Endothelial cell of umbilical vein (primary cell): ENCODE data around the gene CCDC197. TPM values are rescaled to one million over a fixed set of nuclear protein-coding genes. Genes with fewer than 3 reads are reported as not detected.

Source experiments
- BruUV-seq: library from RNA; stranded (reverse); fragments of 400-500 nt; replicated peaks from 2 replicates; lab custom pipeline; 2021; lab: Mats Ljungman, UMichigan
- CTCF ChIA-PET: fragments of 300-600, 350-600 bp; sonication (Branson Sonifier 250); formaldehyde crosslinking; loops from one replicate; lab custom pipeline; 2021; ENCODE audit warnings: antibody characterized with exemption, inconsistent platforms; lab: Charles Lee
- POLR2A ChIA-PET: fragments of 300-600, 350-600 bp; sonication (Branson Sonifier 250); formaldehyde crosslinking; loops from one replicate; lab custom pipeline; 2021; ENCODE audit warnings: antibody characterized with exemption, inconsistent platforms; lab: Charles Lee
- DNase-seq: peaks from one replicate; pipeline ENCODE4 v3.0.0-alpha.2; 2011; ENCODE audit warnings: low read depth, low spot score
- FAIRE-seq: peaks from 2 replicates; lab custom pipeline; 2011; peaks lifted over from hg19 to GRCh38; lab: Jason Lieb, UNC
- H2AFZ ChIP-seq: 2 replicates; pipeline ENCODE4 v1.6.0; 2012; ENCODE audit warnings: low read depth, low read length, control low read depth, inconsistent platforms
- H3K27ac ChIP-seq: 2 replicates; pipeline ENCODE4 v1.5.1; 2011; ENCODE audit warnings: low read depth, mild to moderate bottlenecking, control low read depth, low read length, moderate library complexity; ENCODE audit not compliant: insufficient read depth
- H3K27me3 ChIP-seq, 2 experiments: 2 replicates each; pipeline versions ENCODE4 v1.6.0 to v1.6.1; 2011; ENCODE audit warnings: low read length in 2 of 2, mixed read lengths in 1 of 2; ENCODE audit not compliant: control insufficient read depth in 2 of 2, insufficient read depth in 2 of 2
- H3K36me3 ChIP-seq, 2 experiments: 2 replicates in 1 of 2; 3 replicates in 1 of 2; pipeline ENCODE4 v1.5.1; 2011; ENCODE audit warnings: low read length in 2 of 2, mild to moderate bottlenecking in 1 of 2, moderate library complexity in 1 of 2; ENCODE audit not compliant: control insufficient read depth in 2 of 2, insufficient read depth in 2 of 2; ENCODE audit errors: extremely low read depth in 1 of 2
- H3K4me1 ChIP-seq: 3 replicates; pipeline ENCODE4 v1.5.1; 2011; ENCODE audit warnings: mild to moderate bottlenecking, low read length; ENCODE audit not compliant: control insufficient read depth, insufficient read depth; ENCODE audit errors: extremely low read depth
- H3K4me2 ChIP-seq: 2 replicates; pipeline ENCODE4 v1.6.1; 2011; ENCODE audit warnings: low read length, control low read depth, mixed read lengths; ENCODE audit not compliant: insufficient read depth
- H3K4me3 ChIP-seq, 3 experiments: fragments of 200-600 bp in 1 of 3; sonication (generic), shearing (Covaris generic) in 1 of 3; replicated peaks in 1 of 3; 2 replicates each; pipeline ENCODE4 v1.5.1; 2011 to 2016; ENCODE audit warnings: control low read depth in 3 of 3, low read length in 3 of 3, mild to moderate bottlenecking in 2 of 3, inconsistent platforms in 1 of 3, low read depth in 1 of 3, moderate library complexity in 1 of 3; ENCODE audit not compliant: insufficient read depth in 1 of 3
- H3K79me2 ChIP-seq: 2 replicates; pipeline ENCODE4 v1.6.0; 2012; ENCODE audit warnings: low read length, inconsistent platforms; ENCODE audit not compliant: control insufficient read depth, insufficient read depth
- H3K9ac ChIP-seq: replicated peaks from 2 replicates; pipeline ENCODE3; 2011; ENCODE audit warnings: low read length, control low read depth; ENCODE audit not compliant: insufficient read depth; ENCODE audit errors: extremely low read depth
- H3K9me1 ChIP-seq: replicated peaks from 3 replicates; pipeline ENCODE4 v1.6.0; 2011; ENCODE audit warnings: mild to moderate bottlenecking, low read length; ENCODE audit not compliant: control insufficient read depth, insufficient read depth; ENCODE audit errors: extremely low read depth
- H3K9me3 ChIP-seq: replicated peaks from 2 replicates; pipeline ENCODE4 v1.5.1; 2012; ENCODE audit warnings: low read length, inconsistent platforms; ENCODE audit not compliant: control insufficient read depth, insufficient read depth
- H4K20me1 ChIP-seq: replicated peaks from 2 replicates; pipeline ENCODE3; 2011; ENCODE audit warnings: mild to moderate bottlenecking, low read length; ENCODE audit not compliant: control insufficient read depth, insufficient read depth; ENCODE audit errors: extremely low read depth
- EZH2 ChIP-seq: IDR thresholded peaks from 2 replicates; pipeline ENCODE4 v1.6.1; 2012; ENCODE audit warnings: borderline replicate concordance, low read depth, mild to moderate bottlenecking, moderate library complexity, low read length, inconsistent platforms; ENCODE audit not compliant: severe bottlenecking
- GATA2 ChIP-seq: IDR thresholded peaks from 2 replicates; pipeline ENCODE4 v1.7.0; 2011; ENCODE audit warnings: low read depth, mild to moderate bottlenecking, moderate library complexity, mixed read lengths, low read length; ENCODE audit not compliant: insufficient read length, insufficient read depth
- JUN ChIP-seq: IDR thresholded peaks from 2 replicates; pipeline ENCODE4 v1.6.1; 2011; ENCODE audit warnings: borderline replicate concordance, low read depth; ENCODE audit not compliant: insufficient read length, insufficient read depth
- MYC ChIP-seq: IDR thresholded peaks from one replicate; pipeline ENCODE4 v1.6.1; 2011; ENCODE audit warnings: mild to moderate bottlenecking, low read depth, low read length
- POLR2A ChIP-seq: IDR thresholded peaks from 2 replicates; pipeline ENCODE4 v1.6.1; 2012; ENCODE audit warnings: low read depth, mild to moderate bottlenecking, control low read depth, low read length
- dilution Hi-C: fragments of 300-500 bp; cut with MboI; formaldehyde crosslinking; loops from one replicate; pipeline ENCODE4 v1.15.0; 2019; ENCODE audit warnings: low sequenced_read_pairs; ENCODE audit not compliant: extremely low pct_ligation_motif_present
- intact Hi-C: fragments of 100-400 bp; cut with micrococcal nuclease; formaldehyde crosslinking; loops from one replicate; pipeline ENCODE4 v1.10.0; 2022
- polyA plus RNA-seq, 4 experiments: library from polyadenylated mRNA; depleted of rRNA in 3 of 4; stranded (reverse) in 3 of 4; unstranded in 1 of 4; fragments of >200 nt; gene quantifications; 2 replicates each; pipeline versions ENCODE4 v1.2.1 to v1.2.3, GENCODE V29; 2011 to 2012; ENCODE audit warnings: missing spikeins in 1 of 4
- total RNA-seq: library from RNA; stranded (reverse); gene quantifications from 2 replicates; pipeline ENCODE4 v1.2.3, GENCODE V29; 2021
- TF ChIP-seq, protein P1 (sequence below), 2 donors: IDR thresholded peaks; 1 replicate in 1 of 2; 2 replicates in 1 of 2; pipeline ENCODE4 v1.5.1; 2011; ENCODE audit warnings: low read length in 2 of 2, mild to moderate bottlenecking in 2 of 2, moderate library complexity in 2 of 2, control low read depth in 1 of 2, inconsistent platforms in 1 of 2, low read depth in 1 of 2; ENCODE audit not compliant: insufficient read depth in 1 of 2; ENCODE audit errors: extremely low read depth in 1 of 2

The CCDC197 gene
- total and polyA plus RNA-seq, 2 donors (not counting 3 experiments of a cell fraction or from before 2014, with no cell fraction given): not detected

DNA sequence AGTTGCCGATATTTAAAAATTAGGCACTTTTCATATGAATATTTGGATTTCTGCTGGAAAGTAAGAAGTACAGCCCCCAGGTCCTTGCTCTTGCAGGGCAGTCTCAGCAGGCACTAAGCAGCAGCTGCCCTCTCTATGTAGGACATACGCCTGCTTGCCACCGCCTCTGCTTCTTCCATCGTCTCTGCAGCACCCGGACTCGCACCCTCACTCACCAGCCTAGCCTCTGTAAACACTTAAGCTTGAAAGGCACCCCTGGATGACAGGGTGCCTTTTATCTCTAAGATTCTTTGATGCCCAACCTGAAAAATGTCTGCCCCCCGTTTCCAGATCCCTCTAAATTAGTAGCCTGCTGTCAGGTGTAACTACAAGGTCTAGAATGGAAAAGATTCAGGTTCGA lies 48.0 kb downstream of the CCDC197 start:
- Histone ChIP-seq H4K20me1 (no peaks in the 10 kb centered on the region), H3K9me3 (no peaks in the 10 kb centered on the region), H3K79me2 (no peaks in the 10 kb centered on the region), H3K4me3 (no peak overlapping the region), H3K27ac (no peak overlapping the region), H3K9me1 (no peaks in the 10 kb centered on the region), H3K9ac (no peak overlapping the region), H3K4me1 (peaks cover 3% of the 10 kb centered on the region), H3K36me3 (peaks cover 8 to 16% of the 10 kb centered on the region in 2 experiments), H3K4me2 (no peak overlapping the region), H2AFZ (no peak overlapping the region), H3K27me3 (no peaks in the 10 kb centered on the region)
- TF ChIP-seq EZH2 (no peak), GATA2 (no peak), JUN (no peak), POLR2A (no peak), MYC (no peak)
- TF ChIP-seq, protein P1, sequence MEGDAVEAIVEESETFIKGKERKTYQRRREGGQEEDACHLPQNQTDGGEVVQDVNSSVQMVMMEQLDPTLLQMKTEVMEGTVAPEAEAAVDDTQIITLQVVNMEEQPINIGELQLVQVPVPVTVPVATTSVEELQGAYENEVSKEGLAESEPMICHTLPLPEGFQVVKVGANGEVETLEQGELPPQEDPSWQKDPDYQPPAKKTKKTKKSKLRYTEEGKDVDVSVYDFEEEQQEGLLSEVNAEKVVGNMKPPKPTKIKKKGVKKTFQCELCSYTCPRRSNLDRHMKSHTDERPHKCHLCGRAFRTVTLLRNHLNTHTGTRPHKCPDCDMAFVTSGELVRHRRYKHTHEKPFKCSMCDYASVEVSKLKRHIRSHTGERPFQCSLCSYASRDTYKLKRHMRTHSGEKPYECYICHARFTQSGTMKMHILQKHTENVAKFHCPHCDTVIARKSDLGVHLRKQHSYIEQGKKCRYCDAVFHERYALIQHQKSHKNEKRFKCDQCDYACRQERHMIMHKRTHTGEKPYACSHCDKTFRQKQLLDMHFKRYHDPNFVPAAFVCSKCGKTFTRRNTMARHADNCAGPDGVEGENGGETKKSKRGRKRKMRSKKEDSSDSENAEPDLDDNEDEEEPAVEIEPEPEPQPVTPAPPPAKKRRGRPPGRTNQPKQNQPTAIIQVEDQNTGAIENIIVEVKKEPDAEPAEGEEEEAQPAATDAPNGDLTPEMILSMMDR (IDR thresholded peaks at IDR 0.05; ENCODE audit: extremely low read depth in 1 of 2, insufficient read depth in 1 of 2, low read depth in 1 of 2, low read length in 2 of 2): no peak
- ChIA-PET CTCF (interaction anchor here (0.7 to 2.8 kb wide), 3 partner anchors 10 to 92 kb away, joined by 3 to 19 read pairs (median 6); no protein-coding TSS in a partner anchor), POLR2A (no interaction called here)
- intact Hi-C loops (no loop called here), dilution Hi-C loops (no loop called here)
- no peak for DNase-seq
- no TSS peak for BruUV-seq
- FAIRE-seq: no peak
